A673 (cell line): Measurements from ENCODE around the gene FSTL4.

ENCODE experiments used
- CTCF ChIP-seq: fragments of 300-800, 200-600 bp; sonication (generic); conservative IDR thresholded peaks from 2 replicates; pipeline ENCODE4 v1.5.1; 2017; ENCODE audit warnings: low read depth, mild to moderate bottlenecking, antibody characterized with exemption, low read length, moderate library complexity, mixed read lengths
- EZH2 ChIP-seq: fragments of 200-600 bp; sonication (generic); IDR thresholded peaks from 2 replicates; pipeline ENCODE4 v1.6.1; 2017; ENCODE audit warnings: borderline replicate concordance, low read depth, mild to moderate bottlenecking, mixed read lengths, antibody characterized with exemption, low read length; ENCODE audit not compliant: poor library complexity, severe bottlenecking

GRCh38 chr5:133193794-133194193 lies 418.5 kb downstream of the FSTL4 start:
- TF ChIP-seq CTCF = no peak
- TF ChIP-seq EZH2 = no peak
